SK-N-SH treated with all-trans-retinoic acid at 6 μM for 48 hours (cell line): ENCODE data around the gene GRAP2.

Source experiments
- ATAC-seq: fragments of 200-7000 bp; cut with Tn5 transposase; 3 replicates; pipeline ENCODE4 v1.9.1; 2020; ENCODE audit warnings: mild to moderate bottlenecking, moderate library complexity
- ARNTL ChIP-seq: fragments of 450-650 bp; formaldehyde crosslinking; IDR thresholded peaks from 2 replicates; pipeline ENCODE4 v1.5.0; 2020; ENCODE audit warnings: low read depth, mild to moderate bottlenecking, moderate library complexity, borderline replicate concordance
- BACH2 ChIP-seq: fragments of 250-450 bp; sonication (Bioruptor Pico); IDR thresholded peaks from 2 replicates; pipeline ENCODE4 v1.9.0; 2021; ENCODE audit warnings: mild to moderate bottlenecking, borderline replicate concordance
- CREB5 ChIP-seq: fragments of 250-450 bp; sonication (Bioruptor Pico); IDR thresholded peaks from 2 replicates; pipeline ENCODE4 v1.5.1; 2020; ENCODE audit warnings: low read depth, mild to moderate bottlenecking, moderate library complexity
- CSDC2 ChIP-seq: fragments of 250-450 bp; sonication (Bioruptor Pico); IDR thresholded peaks from 2 replicates; pipeline ENCODE4 v1.5.0; 2020; ENCODE audit warnings: mild to moderate bottlenecking, moderate library complexity
- GLIS3 ChIP-seq: fragments of 250-450 bp; sonication (Bioruptor Pico); IDR thresholded peaks from 2 replicates; pipeline ENCODE4 v1.5.0; 2020; ENCODE audit warnings: mild to moderate bottlenecking, moderate library complexity
- ISL1 ChIP-seq: fragments of 250-450 bp; sonication (Bioruptor Pico); IDR thresholded peaks from 2 replicates; pipeline ENCODE4 v2.1.2; 2022; ENCODE audit warnings: mild to moderate bottlenecking, moderate library complexity
- PATZ1 ChIP-seq: fragments of 250-450 bp; sonication (Bioruptor Pico); IDR thresholded peaks from 2 replicates; pipeline ENCODE4 v1.8.0; 2020; ENCODE audit warnings: mild to moderate bottlenecking, moderate library complexity, borderline replicate concordance
- PPARA ChIP-seq: fragments of 250-450 bp; sonication (Bioruptor Pico); IDR thresholded peaks from 2 replicates; pipeline ENCODE4 v1.5.0; 2020; ENCODE audit warnings: mild to moderate bottlenecking, borderline replicate concordance
- RARB ChIP-seq: fragments of 250-450 bp; sonication (Bioruptor Pico); IDR thresholded peaks from 2 replicates; pipeline ENCODE4 v1.8.0; 2021; ENCODE audit warnings: mild to moderate bottlenecking, moderate library complexity
- SNAI2 ChIP-seq: fragments of 250-450 bp; sonication (Bioruptor Pico); IDR thresholded peaks from 2 replicates; pipeline ENCODE4 v1.5.0; 2020; ENCODE audit warnings: mild to moderate bottlenecking, moderate library complexity
- TCF4 ChIP-seq: fragments of 250-450 bp; sonication (Bioruptor Pico); IDR thresholded peaks from 2 replicates; pipeline ENCODE4 v1.8.0; 2021; ENCODE audit warnings: mild to moderate bottlenecking, moderate library complexity, borderline replicate concordance
- TOX ChIP-seq: fragments of 250-450 bp; sonication (Bioruptor Pico); IDR thresholded peaks from 2 replicates; pipeline ENCODE4 v1.8.0; 2021; ENCODE audit warnings: mild to moderate bottlenecking, moderate library complexity, borderline replicate concordance
- TSHZ2 ChIP-seq: fragments of 250-450 bp; sonication (Bioruptor Pico); IDR thresholded peaks from 2 replicates; pipeline ENCODE4 v1.5.0; 2020; ENCODE audit warnings: mild to moderate bottlenecking, moderate library complexity
- ZC3H10 ChIP-seq: fragments of 250-450 bp; sonication (Bioruptor Pico); IDR thresholded peaks from 2 replicates; pipeline ENCODE4 v1.5.1; 2021; ENCODE audit warnings: mild to moderate bottlenecking, moderate library complexity
- ZFP3 ChIP-seq: fragments of 250-450 bp; sonication (Bioruptor Pico); IDR thresholded peaks from 2 replicates; pipeline ENCODE4 v1.5.0; 2020; ENCODE audit warnings: mild to moderate bottlenecking, moderate library complexity
- ZFP30 ChIP-seq: fragments of 450-650 bp; formaldehyde crosslinking; IDR thresholded peaks from 2 replicates; pipeline ENCODE4 v1.5.0; 2022; ENCODE audit warnings: mild to moderate bottlenecking, moderate library complexity
- ZNF565 ChIP-seq: fragments of 450-650 bp; formaldehyde crosslinking; conservative IDR thresholded peaks from 2 replicates; pipeline ENCODE4 v1.5.0; 2020; ENCODE audit warnings: low read depth, mild to moderate bottlenecking, moderate library complexity
- ZNF70 ChIP-seq: fragments of 450-650 bp; formaldehyde crosslinking; IDR thresholded peaks from 2 replicates; pipeline ENCODE4 v1.5.0; 2020; ENCODE audit warnings: mild to moderate bottlenecking, moderate library complexity
- ZNF8 ChIP-seq: fragments of 450-650 bp; formaldehyde crosslinking; IDR thresholded peaks from 2 replicates; pipeline ENCODE4 v1.5.0; 2020; ENCODE audit warnings: mild to moderate bottlenecking, moderate library complexity
- TF ChIP-seq, protein P1 (sequence below): fragments of 250-450 bp; sonication (Bioruptor Pico); IDR thresholded peaks from 2 replicates; pipeline ENCODE4 v1.8.0; 2021; ENCODE audit warnings: low read depth, mild to moderate bottlenecking, moderate library complexity, borderline replicate concordance
- TF ChIP-seq, protein P2 (sequence below): fragments of 250-450 bp; sonication (Bioruptor Pico); IDR thresholded peaks from 2 replicates; pipeline ENCODE4 v1.5.1; 2021; ENCODE audit warnings: mild to moderate bottlenecking, moderate library complexity

Gene GRAP2

GRCh38 chr22:39995393-39996252 lies 94.7 kb downstream of the GRAP2 start:
- ATAC-seq = no peak
- TF ChIP-seq PATZ1 (CRISPR knock-in tag) (no peak), TCF4 (CRISPR knock-in tag) (no peak), ZC3H10 (CRISPR knock-in tag) (no peak), ISL1 (CRISPR knock-in tag) (no peak), PPARA (CRISPR knock-in tag) (no peak), CSDC2 (CRISPR knock-in tag) (no peak), TSHZ2 (CRISPR knock-in tag) (no peak), ZNF8 (CRISPR knock-in tag) (no peak), CREB5 (CRISPR knock-in tag) (no peak), ZFP30 (CRISPR knock-in tag) (no peak), ZNF70 (CRISPR knock-in tag) (no peak), BACH2 (CRISPR knock-in tag) (no peak), ZFP3 (no peak), ZNF565 (CRISPR knock-in tag) (no peak), RARB (CRISPR knock-in tag) (no peak)
- TF ChIP-seq, protein P1, sequence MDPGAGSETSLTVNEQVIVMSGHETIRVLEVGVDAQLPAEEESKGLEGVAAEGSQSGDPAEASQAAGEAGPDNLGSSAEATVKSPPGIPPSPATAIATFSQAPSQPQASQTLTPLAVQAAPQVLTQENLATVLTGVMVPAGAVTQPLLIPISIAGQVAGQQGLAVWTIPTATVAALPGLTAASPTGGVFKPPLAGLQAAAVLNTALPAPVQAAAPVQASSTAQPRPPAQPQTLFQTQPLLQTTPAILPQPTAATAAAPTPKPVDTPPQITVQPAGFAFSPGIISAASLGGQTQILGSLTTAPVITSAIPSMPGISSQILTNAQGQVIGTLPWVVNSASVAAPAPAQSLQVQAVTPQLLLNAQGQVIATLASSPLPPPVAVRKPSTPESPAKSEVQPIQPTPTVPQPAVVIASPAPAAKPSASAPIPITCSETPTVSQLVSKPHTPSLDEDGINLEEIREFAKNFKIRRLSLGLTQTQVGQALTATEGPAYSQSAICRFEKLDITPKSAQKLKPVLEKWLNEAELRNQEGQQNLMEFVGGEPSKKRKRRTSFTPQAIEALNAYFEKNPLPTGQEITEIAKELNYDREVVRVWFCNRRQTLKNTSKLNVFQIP = no peak

DNA sequence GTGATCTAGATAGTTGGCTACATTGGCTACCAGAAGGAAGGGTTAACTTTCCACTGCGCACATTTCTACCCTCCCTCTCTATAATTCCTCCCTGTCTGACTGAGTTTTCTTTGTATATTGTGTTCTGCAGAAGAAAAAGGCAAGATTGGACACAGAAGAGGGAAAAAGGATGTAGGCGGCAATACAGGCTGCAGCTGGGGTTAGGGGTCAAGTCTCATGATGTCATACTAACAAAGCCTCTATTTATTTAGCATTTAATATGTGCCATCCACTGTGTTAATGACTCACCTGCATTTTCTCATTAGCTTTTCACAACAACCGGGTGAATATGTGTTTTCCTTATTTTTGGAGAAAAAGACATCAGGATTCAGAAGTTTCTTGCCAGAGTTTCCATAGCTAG lies 95.8 kb downstream of the GRAP2 start:
- no peak for ATAC-seq
- TF ChIP-seq ZC3H10 (CRISPR knock-in tag) = no peak
- no peak for TF ChIP-seq TCF4 (CRISPR knock-in tag)
- no peak for TF ChIP-seq PATZ1 (CRISPR knock-in tag)
- TF ChIP-seq TOX (CRISPR knock-in tag) = no peak
- TF ChIP-seq PPARA (CRISPR knock-in tag) = no peak
- no peak for TF ChIP-seq ARNTL (CRISPR knock-in tag)
- TF ChIP-seq SNAI2 (CRISPR knock-in tag) = no peak
- TF ChIP-seq, protein P2, sequence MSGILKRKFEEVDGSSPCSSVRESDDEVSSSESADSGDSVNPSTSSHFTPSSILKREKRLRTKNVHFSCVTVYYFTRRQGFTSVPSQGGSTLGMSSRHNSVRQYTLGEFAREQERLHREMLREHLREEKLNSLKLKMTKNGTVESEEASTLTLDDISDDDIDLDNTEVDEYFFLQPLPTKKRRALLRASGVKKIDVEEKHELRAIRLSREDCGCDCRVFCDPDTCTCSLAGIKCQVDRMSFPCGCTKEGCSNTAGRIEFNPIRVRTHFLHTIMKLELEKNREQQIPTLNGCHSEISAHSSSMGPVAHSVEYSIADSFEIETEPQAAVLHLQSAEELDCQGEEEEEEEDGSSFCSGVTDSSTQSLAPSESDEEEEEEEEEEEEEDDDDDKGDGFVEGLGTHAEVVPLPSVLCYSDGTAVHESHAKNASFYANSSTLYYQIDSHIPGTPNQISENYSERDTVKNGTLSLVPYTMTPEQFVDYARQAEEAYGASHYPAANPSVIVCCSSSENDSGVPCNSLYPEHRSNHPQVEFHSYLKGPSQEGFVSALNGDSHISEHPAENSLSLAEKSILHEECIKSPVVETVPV (CRISPR knock-in tag) = no peak
- no peak for TF ChIP-seq GLIS3 (CRISPR knock-in tag)
- no peak for TF ChIP-seq ISL1 (CRISPR knock-in tag)
- no peak for TF ChIP-seq CSDC2 (CRISPR knock-in tag)
